ENCODE results near the gene HIKESHI. TPM values are rescaled to one million over a fixed set of nuclear protein-coding genes. Genes with fewer than 3 reads are reported as not detected.
"Not testable (repeated sequence)": the region's sequence is repeated elsewhere in the genome, so short reads cannot be mapped to it uniquely, and the experiment has no call there.

Gene HIKESHI
- total RNA-seq, 4 donors from 2014 or later = 14.7 to 33.2 (median 28.2) TPM

DNA sequence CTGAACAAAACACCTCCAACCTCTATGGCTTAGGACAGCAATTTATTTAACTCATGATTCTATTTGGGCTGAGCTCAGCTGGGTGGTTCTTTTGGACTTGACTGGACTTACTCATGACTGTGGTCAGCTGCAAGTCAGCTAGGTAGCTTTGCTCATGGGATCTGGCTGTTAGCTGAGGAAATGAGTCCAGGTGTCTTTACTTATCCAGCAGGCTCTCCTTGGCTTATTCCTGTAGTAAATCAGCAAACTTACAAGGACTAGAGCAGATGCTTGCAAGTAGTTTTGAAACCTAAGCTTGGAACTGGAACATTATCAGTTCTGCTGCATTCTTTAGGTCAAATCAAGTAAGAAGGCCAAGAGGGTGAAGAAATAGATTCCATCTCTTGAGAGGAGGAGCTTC is 8.0 kb upstream of the HIKESHI start:
- H3K4me3 ChIP-seq (ENCODE audit: low read depth, poor library complexity, severe bottlenecking) = no peak overlapping the region
- intact Hi-C loops (cut with DNase I; ENCODE audit: low total_unique reads) = no loop called here
- no peak for DNase-seq (ENCODE audit: low spot score in 2 of 2)
- TF ChIP-seq POLR2A (IDR thresholded peaks at IDR 0.05) = no peak
- TF ChIP-seq, protein P1, sequence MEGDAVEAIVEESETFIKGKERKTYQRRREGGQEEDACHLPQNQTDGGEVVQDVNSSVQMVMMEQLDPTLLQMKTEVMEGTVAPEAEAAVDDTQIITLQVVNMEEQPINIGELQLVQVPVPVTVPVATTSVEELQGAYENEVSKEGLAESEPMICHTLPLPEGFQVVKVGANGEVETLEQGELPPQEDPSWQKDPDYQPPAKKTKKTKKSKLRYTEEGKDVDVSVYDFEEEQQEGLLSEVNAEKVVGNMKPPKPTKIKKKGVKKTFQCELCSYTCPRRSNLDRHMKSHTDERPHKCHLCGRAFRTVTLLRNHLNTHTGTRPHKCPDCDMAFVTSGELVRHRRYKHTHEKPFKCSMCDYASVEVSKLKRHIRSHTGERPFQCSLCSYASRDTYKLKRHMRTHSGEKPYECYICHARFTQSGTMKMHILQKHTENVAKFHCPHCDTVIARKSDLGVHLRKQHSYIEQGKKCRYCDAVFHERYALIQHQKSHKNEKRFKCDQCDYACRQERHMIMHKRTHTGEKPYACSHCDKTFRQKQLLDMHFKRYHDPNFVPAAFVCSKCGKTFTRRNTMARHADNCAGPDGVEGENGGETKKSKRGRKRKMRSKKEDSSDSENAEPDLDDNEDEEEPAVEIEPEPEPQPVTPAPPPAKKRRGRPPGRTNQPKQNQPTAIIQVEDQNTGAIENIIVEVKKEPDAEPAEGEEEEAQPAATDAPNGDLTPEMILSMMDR (IDR thresholded peaks at IDR 0.05) = no peak

DNA sequence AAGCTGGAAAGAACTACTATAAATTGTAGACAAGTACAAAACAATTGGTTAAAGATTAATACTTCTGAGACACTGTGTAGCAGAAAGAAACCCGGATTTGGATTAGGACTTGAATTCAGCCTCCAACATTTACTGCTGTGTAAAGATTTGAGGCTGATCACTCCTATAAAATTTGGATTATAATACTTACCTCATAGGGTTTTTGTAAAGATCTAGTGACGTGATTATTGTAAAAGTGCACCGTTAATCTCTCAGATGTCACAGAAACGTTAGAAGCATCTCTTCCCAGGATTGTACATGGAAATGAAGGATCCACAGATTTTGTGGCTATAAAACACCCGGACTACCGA is 323 bp upstream of the HIKESHI start:
- no peak overlapping the region for H3K4me3 ChIP-seq (ENCODE audit: low read depth, poor library complexity, severe bottlenecking)
- intact Hi-C loops (cut with DNase I; ENCODE audit: low total_unique reads) = no loop called here
- WGBS, 2 donors = 5 to 6% methylated on average over 6 of the region's 6 CpGs
- no peak for DNase-seq (ENCODE audit: low spot score in 2 of 2)
- TF ChIP-seq, protein P1 (IDR thresholded peaks at IDR 0.05) = no peak
- no peak for TF ChIP-seq POLR2A (IDR thresholded peaks at IDR 0.05)

DNA sequence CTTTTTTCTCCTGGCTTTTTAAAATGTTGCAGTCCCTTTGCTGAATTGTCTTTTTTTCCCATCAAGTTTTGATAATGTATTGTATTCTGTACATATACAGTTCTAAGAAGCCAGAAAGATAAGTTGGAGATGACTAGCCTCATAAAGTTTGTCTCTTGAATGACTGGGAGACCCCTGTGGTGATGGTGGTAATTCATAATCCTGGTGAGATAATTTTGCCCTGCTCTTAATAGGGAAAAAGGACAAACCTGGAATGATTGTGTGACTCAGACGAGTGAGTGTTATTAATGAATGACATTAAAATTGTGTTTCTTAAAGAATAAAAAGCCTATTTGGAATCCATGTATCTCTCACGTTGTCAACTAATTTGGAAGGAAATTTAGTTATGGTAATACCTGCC is 1.2 kb downstream of the HIKESHI start:
- 71 to 74% methylated on average over 2 of the region's 2 CpGs for WGBS, 2 donors
- H3K4me3 ChIP-seq (ENCODE audit: low read depth, poor library complexity, severe bottlenecking) = no peak overlapping the region
- TF ChIP-seq POLR2A (IDR thresholded peaks at IDR 0.05) = no peak
- TF ChIP-seq, protein P1 (IDR thresholded peaks at IDR 0.05) = no peak
- intact Hi-C loops (cut with DNase I; ENCODE audit: low total_unique reads) = no loop called here
- no peak for DNase-seq (ENCODE audit: low spot score in 2 of 2)

DNA sequence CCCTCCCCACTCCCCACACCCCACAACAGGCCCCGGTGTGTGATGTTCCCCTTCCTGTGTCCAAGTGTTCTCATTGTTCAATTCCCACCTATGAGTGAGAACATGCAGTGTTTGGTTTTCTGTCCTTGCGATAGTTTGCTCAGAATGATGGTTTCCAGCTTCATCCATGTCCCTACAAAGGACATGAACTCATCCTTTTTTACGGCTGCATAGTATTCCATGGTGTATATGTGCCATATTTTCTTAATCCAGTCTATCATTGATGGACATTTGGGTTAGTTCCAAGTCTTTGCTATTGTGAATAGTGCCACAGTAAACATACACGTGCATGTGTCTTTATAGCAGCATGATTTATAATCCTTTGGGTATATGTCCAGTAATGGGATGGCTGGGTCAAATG is 6.7 kb downstream of the HIKESHI start:
- H3K4me3 ChIP-seq (ENCODE audit: low read depth, poor library complexity, severe bottlenecking); DNase-seq (ENCODE audit: low spot score in 2 of 2); intact Hi-C loops (cut with DNase I; ENCODE audit: low total_unique reads): not testable (repeated sequence)
- WGBS, 2 donors = 93 to 99% methylated on average over 4 of the region's 4 CpGs

DNA sequence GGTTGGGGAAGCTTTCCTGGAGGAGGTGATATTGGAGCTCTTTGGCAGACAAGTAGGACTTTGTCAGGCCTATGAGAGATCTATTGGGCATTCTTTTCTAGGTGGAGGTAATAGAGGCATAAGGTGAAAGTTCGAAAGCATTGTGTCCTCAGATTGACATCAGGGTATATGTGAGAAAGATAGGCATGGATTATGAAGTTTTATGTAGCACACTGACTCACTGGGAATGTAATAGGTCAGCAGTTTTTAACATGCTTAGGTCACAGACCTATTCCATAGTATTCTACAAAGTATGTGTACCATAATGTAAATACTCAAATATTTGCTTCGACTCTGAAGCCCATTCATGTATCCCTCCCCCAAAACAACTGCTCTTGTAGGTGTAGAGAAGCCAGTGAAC is 11.8 kb downstream of the HIKESHI start:
- TF ChIP-seq, protein P1 (IDR thresholded peaks at IDR 0.05) = no peak
- TF ChIP-seq POLR2A (IDR thresholded peaks at IDR 0.05) = no peak
- intact Hi-C loops (cut with DNase I; ENCODE audit: low total_unique reads) = no loop called here
- 95 to 96% methylated on average over 2 of the region's 2 CpGs for WGBS, 2 donors

DNA sequence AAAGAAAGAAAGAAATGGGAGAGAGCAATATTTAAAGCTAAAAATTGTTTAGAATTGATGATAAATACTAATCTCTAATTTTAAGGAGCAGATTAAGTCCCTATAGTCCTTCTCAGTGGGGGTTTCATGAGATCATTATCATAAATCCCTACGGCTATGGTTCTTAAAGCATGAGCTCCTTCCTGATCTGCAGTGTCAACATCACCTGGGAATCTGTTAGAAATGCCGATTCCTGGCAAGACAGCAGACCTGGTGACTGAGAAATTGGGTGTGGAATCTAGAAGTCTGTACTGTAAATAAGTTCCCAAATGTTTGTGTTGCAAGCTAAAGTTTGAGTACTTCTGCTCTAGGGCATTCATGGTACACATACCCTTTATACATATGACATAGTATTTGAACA is 12.6 kb downstream of the HIKESHI start:
- no peak overlapping the region for H3K4me3 ChIP-seq (ENCODE audit: low read depth, poor library complexity, severe bottlenecking)
- TF ChIP-seq POLR2A (IDR thresholded peaks at IDR 0.05) = no peak
- TF ChIP-seq, protein P1 (IDR thresholded peaks at IDR 0.05) = no peak
- WGBS, 2 donors = 84 to 92% methylated on average over 2 of the region's 2 CpGs
- no peak for DNase-seq (ENCODE audit: low spot score in 2 of 2)
- intact Hi-C loops (cut with DNase I; ENCODE audit: low total_unique reads) = no loop called here

More for the DNA sequence above, 11.8 kb downstream of the HIKESHI start:
- no peak for DNase-seq (ENCODE audit: low spot score in 2 of 2)
- H3K4me3 ChIP-seq (ENCODE audit: low read depth, poor library complexity, severe bottlenecking) = no peak overlapping the region
